Measurements from ENCODE around the gene RNF175. TPM values are rescaled to one million over a fixed set of nuclear protein-coding genes. Genes with fewer than 3 reads are reported as not detected.

The RNF175 gene
- total RNA-seq, 6 experiments from 2014 or later = 0.20 TPM; not detected in 5

- peaks cover 0 to 8% of the 10 kb centered on the region in 2 donors for H3K27me3 ChIP-seq
- H3K27ac ChIP-seq = no peak overlapping the region
- H3K4me3 ChIP-seq = no peak overlapping the region
- DNase-seq (no peak), ATAC-seq (no peak)
- 53% methylated on average over 2 of the region's 2 CpGs for WGBS (ENCODE audit: insufficient coverage, low coverage, low lambda C conversion rate, missing lambda C conversion rate)
- TF ChIP-seq POLR2A (IDR thresholded peaks at IDR 0.05) = no peak
- H3K36me3 ChIP-seq = no peaks in the 10 kb centered on the region
- H3K9me3 ChIP-seq = no peaks in the 10 kb centered on the region
- H3K4me1 ChIP-seq = peaks cover 0 to 3% (median 0%) of the 10 kb centered on the region in 4 donors
- intact Hi-C loops (cut with DNase I) = loop anchor here in 1 of 2 donors (10.0 kb wide), 1 partner anchor 120 kb away; no protein-coding TSS in a partner anchor
These were observed 4.6 kb downstream of the RNF175 start for GRCh38 chr4:153755186-153755585.

DNA sequence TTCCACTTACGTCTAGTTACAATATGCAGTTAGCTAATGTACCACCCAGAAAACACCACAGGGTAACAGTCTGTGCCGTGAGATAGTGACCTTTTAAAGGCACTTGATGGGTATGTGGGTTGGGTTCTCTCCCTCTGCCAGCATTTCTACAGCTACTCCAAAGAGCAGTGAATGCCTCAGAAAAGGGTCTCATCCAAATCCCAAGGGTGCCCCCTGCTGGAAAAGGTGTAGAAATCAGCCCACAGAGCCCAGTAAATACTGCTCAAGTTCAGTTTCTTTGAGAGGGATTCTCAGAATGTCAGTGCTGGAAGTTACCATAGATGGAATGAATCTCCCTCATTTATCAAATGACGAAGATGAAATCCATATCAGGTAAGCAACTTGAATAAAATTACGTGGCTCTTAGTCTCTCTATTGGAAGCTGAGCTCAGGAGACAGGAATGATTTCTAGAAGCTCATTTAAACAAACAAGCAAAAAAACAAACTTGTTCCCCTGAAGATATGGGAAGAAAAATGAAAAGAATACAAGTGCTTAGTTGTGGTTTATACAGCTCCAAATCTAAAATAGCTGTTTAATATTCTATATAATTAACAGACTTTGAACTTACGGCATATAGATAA, 9.5 kb downstream of the RNF175 start:
- H3K27me3 ChIP-seq = no peaks in the 10 kb centered on the region
- H3K9me3 ChIP-seq = no peaks in the 10 kb centered on the region
- H3K4me3 ChIP-seq = no peak overlapping the region
- H3K4me1 ChIP-seq = no peaks in the 10 kb centered on the region
- TF ChIP-seq CTCF (IDR thresholded peaks at IDR 0.05) (peak; percentile 71 to 76 (median 73)), POLR2A (IDR thresholded peaks at IDR 0.05) (no peak)
- 25% methylated on average over 5 of the region's 5 CpGs for WGBS (ENCODE audit: insufficient coverage, low coverage, low lambda C conversion rate, missing lambda C conversion rate)
- no peaks in the 10 kb centered on the region for H3K36me3 ChIP-seq
- peak in 1 of 3 donors; percentile 75 for DNase-seq
- no peak overlapping the region for H3K27ac ChIP-seq
- peak; percentile 93 to 97 (median 95) for ATAC-seq
- intact Hi-C loops (cut with DNase I) = loop anchor here in 1 of 2 donors (10.0 kb wide), 1 partner anchor 116 kb away; no protein-coding TSS in a partner anchor

DNA sequence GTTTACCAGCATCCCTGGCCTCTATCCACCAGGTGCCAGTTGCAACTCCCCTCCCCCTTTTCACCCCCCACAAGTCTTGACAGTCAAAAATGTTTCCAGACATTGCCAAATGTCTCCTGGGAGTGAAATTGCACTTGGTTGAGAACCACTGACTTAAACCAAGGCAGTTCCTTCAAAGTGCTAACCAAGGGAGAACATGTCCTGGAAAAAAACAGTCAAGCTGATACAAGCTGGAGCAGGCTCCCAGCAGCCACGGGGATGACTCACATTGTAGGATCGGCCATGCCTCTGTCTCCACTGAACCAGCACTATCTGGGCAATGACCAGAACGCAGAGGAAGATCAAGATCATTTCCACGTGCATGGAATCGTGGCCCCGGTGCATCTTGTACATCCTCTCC, 11.4 kb downstream of the RNF175 start:
- TF ChIP-seq CTCF (IDR thresholded peaks at IDR 0.05) = no peak
- no peak for TF ChIP-seq POLR2A (IDR thresholded peaks at IDR 0.05)
- no peaks in the 10 kb centered on the region for H3K36me3 ChIP-seq
- H3K4me1 ChIP-seq = no peaks in the 10 kb centered on the region
- H3K27me3 ChIP-seq = no peaks in the 10 kb centered on the region
- ATAC-seq (peak in 1 of 4 donors; percentile 41), DNase-seq (no peak)
- no peak overlapping the region for H3K4me3 ChIP-seq
- WGBS (ENCODE audit: insufficient coverage, low coverage, low lambda C conversion rate, missing lambda C conversion rate) = 58% methylated on average over 6 of the region's 6 CpGs
- intact Hi-C loops (cut with DNase I) = no loop called here
- H3K9me3 ChIP-seq = no peaks in the 10 kb centered on the region
- no peak overlapping the region for H3K27ac ChIP-seq

DNA sequence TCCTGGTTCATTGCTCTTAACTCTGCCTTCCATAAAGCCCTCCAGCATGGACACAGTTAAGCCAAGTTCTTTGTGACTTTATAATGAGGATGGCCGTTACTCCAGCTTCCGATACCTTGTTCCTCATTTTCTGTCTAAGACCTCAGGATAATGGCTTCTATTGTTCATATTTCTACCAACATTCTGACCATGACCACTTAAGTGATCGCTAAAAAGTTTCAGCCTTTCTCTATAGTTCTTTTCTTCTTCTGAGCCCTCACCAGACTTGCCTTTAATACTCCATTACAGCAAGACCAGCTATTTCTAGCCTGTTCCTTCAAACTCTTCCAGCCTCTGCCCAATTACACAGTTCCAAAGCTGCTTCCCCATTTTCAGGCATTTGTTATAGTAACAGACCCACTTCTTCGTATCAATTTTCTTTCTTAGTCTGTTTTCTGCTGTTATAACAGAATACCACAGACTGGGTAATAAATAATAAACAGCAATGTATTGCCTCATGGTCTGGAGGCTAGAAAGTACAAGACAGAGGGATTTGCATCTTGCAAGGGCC, 12.3 kb downstream of the RNF175 start:
- H3K36me3 ChIP-seq = no peaks in the 10 kb centered on the region
- H3K9me3 ChIP-seq = no peaks in the 10 kb centered on the region
- no peak overlapping the region for H3K4me3 ChIP-seq
- no peak overlapping the region for H3K27ac ChIP-seq
- TF ChIP-seq CTCF (IDR thresholded peaks at IDR 0.05) (no peak), POLR2A (IDR thresholded peaks at IDR 0.05) (no peak)
- DNase-seq (no peak), ATAC-seq (peak in 1 of 4 donors; percentile 35)
- intact Hi-C loops (cut with DNase I) = no loop called here
- H3K27me3 ChIP-seq = no peaks in the 10 kb centered on the region
- no peaks in the 10 kb centered on the region for H3K4me1 ChIP-seq
- WGBS (ENCODE audit: insufficient coverage, low coverage, low lambda C conversion rate, missing lambda C conversion rate) = 63% methylated on average over 4 of the region's 4 CpGs

- no peaks in the 10 kb centered on the region for H3K27me3 ChIP-seq
- no peak overlapping the region for H3K27ac ChIP-seq
- no peak overlapping the region for H3K4me3 ChIP-seq
- ATAC-seq (no peak), DNase-seq (no peak)
- H3K9me3 ChIP-seq = no peaks in the 10 kb centered on the region
- intact Hi-C loops (cut with DNase I) = no loop called here
- H3K4me1 ChIP-seq = no peaks in the 10 kb centered on the region
- TF ChIP-seq CTCF (IDR thresholded peaks at IDR 0.05) = no peak
- TF ChIP-seq POLR2A (IDR thresholded peaks at IDR 0.05) = no peak
- H3K36me3 ChIP-seq = no peaks in the 10 kb centered on the region
These were observed 14.2 kb downstream of the RNF175 start for GRCh38 chr4:153745651-153746050.
